GM23338 (cell line): Measurements from ENCODE around the gene USP46. TPM values are rescaled to one million over a fixed set of nuclear protein-coding genes. Genes with fewer than 3 reads are reported as not detected.

ENCODE experiments used
- ATAC-seq: fragments of 200-7000 bp; cut with Tn5 transposase; 3 replicates; pipeline ENCODE4 v1.9.1; 2020
- DNase-seq: peaks from one replicate; pipeline ENCODE4 v3.0.0-alpha.2; 2015; ENCODE audit warnings: low spot score
- H2AFZ ChIP-seq: fragments of 200-600 bp; sonication (generic); 2 replicates; pipeline ENCODE4 v1.8.0; 2016; ENCODE audit warnings: antibody characterized with exemption, mild to moderate bottlenecking, moderate library complexity
- H3F3A ChIP-seq: fragments of 200-600 bp; sonication (generic); replicated peaks from 2 replicates; pipeline ENCODE4 v1.8.0; 2017; ENCODE audit warnings: antibody characterized with exemption, mixed run types, low read depth
- H3K27ac ChIP-seq: fragments of 200-600 bp; sonication (generic); 2 replicates; pipeline ENCODE4 v1.6.1; 2016; ENCODE audit warnings: low read depth
- H3K27me3 ChIP-seq: fragments of 200-600 bp; sonication (generic); 2 replicates; pipeline ENCODE4 v1.8.0; 2016; ENCODE audit warnings: mild to moderate bottlenecking, mixed run types, moderate library complexity; ENCODE audit not compliant: insufficient read depth
- H3K36me3 ChIP-seq: fragments of 200-600 bp; sonication (generic); 2 replicates; pipeline ENCODE4 v1.8.0; 2016; ENCODE audit warnings: mild to moderate bottlenecking; ENCODE audit not compliant: insufficient read depth
- H3K4me1 ChIP-seq: fragments of 200-600 bp; sonication (generic); 2 replicates; pipeline ENCODE4 v1.8.0; 2016; ENCODE audit warnings: mild to moderate bottlenecking, moderate library complexity; ENCODE audit not compliant: insufficient read depth
- H3K4me2 ChIP-seq: fragments of 200-600 bp; sonication (generic); 2 replicates; pipeline ENCODE4 v1.7.1; 2017; ENCODE audit warnings: mixed run types
- H3K4me3 ChIP-seq: fragments of 200-600 bp; sonication (generic); 2 replicates; pipeline ENCODE4 v1.6.1; 2016; ENCODE audit warnings: mixed run types
- H3K79me2 ChIP-seq: fragments of 200-600 bp; sonication (generic); replicated peaks from 2 replicates; pipeline ENCODE4 v1.8.0; 2017; ENCODE audit warnings: mild to moderate bottlenecking; ENCODE audit not compliant: insufficient read depth
- H3K9me2 ChIP-seq: fragments of 200-600 bp; sonication (generic); 2 replicates; pipeline ENCODE4 v1.8.0; 2017; ENCODE audit not compliant: insufficient read depth
- H4K20me1 ChIP-seq: fragments of 200-600 bp; sonication (generic); replicated peaks from 2 replicates; pipeline ENCODE4 v1.8.0; 2017; ENCODE audit warnings: mild to moderate bottlenecking; ENCODE audit not compliant: insufficient read depth
- H3K27ac Mint-ChIP-seq: 2 replicates; pipeline ENCODE4 v1.8.0; 2020; ENCODE audit warnings: inconsistent platforms, mild to moderate bottlenecking, moderate library complexity, mixed read lengths
- H3K27me3 Mint-ChIP-seq: 3 replicates; pipeline ENCODE4 v1.8.0; 2022; ENCODE audit warnings: low read depth, mild to moderate bottlenecking, moderate library complexity, mixed read lengths, inconsistent platforms; ENCODE audit not compliant: insufficient read depth, poor library complexity
- H3K36me3 Mint-ChIP-seq: 3 replicates; pipeline ENCODE4 v1.8.0; 2021; ENCODE audit warnings: low read depth, mild to moderate bottlenecking, inconsistent platforms, moderate library complexity, mixed read lengths
- H3K4me1 Mint-ChIP-seq: 3 replicates; pipeline ENCODE4 v1.8.0; 2020; ENCODE audit warnings: mild to moderate bottlenecking, inconsistent platforms, mixed read lengths
- H3K4me3 Mint-ChIP-seq: 3 replicates; pipeline ENCODE4 v1.8.0; 2021; ENCODE audit warnings: moderate library complexity, mild to moderate bottlenecking, inconsistent platforms, mixed read lengths
- H3K9me3 Mint-ChIP-seq: 3 replicates; pipeline ENCODE4 v1.8.0; 2020; ENCODE audit warnings: moderate library complexity, mild to moderate bottlenecking, inconsistent platforms, mixed read lengths
- CREB1 ChIP-seq: fragments of 250-450 bp; sonication (Bioruptor Pico); IDR thresholded peaks from 2 replicates; pipeline ENCODE4 v1.5.0; 2020; ENCODE audit warnings: low read depth, mild to moderate bottlenecking, moderate library complexity
- CTCF ChIP-seq, 2 experiments: fragments of 200-600 bp in 1 of 2; sonication (generic) in 1 of 2; conservative IDR thresholded peaks; 2 replicates each; pipeline versions ENCODE4 v1.5.1 to v1.6.1; 2016 to 2017; ENCODE audit warnings: antibody characterized with exemption in 2 of 2, low read depth in 2 of 2, mild to moderate bottlenecking in 2 of 2, moderate library complexity in 1 of 2
- ETS1 ChIP-seq: IDR thresholded peaks from 2 replicates; pipeline ENCODE4 v1.6.1; 2016; ENCODE audit warnings: antibody characterized with exemption
- EZH2 ChIP-seq: fragments of 200-600 bp; sonication (generic); IDR thresholded peaks from one replicate; pipeline ENCODE4 v1.8.0; 2017; ENCODE audit warnings: antibody characterized with exemption, mild to moderate bottlenecking, low read depth; ENCODE audit not compliant: unreplicated experiment
- EZH2phosphoT487 ChIP-seq: fragments of 200-600 bp; sonication (generic); IDR thresholded peaks from one replicate; pipeline ENCODE4 v1.8.1; 2018; ENCODE audit warnings: antibody characterized with exemption; ENCODE audit not compliant: unreplicated experiment
- JUNB ChIP-seq: IDR thresholded peaks from one replicate; pipeline ENCODE4 v1.6.1; 2016; ENCODE audit warnings: antibody characterized with exemption; ENCODE audit not compliant: unreplicated experiment
- NANOG ChIP-seq: IDR thresholded peaks from 2 replicates; pipeline ENCODE4 v1.6.1; 2016; ENCODE audit warnings: antibody characterized with exemption, borderline replicate concordance
- POLR2AphosphoS5 ChIP-seq: IDR thresholded peaks from 2 replicates; pipeline ENCODE4 v1.6.1; 2016; ENCODE audit warnings: antibody characterized with exemption, low read depth
- REST ChIP-seq: IDR thresholded peaks from one replicate; pipeline ENCODE4 v1.6.1; 2018; ENCODE audit warnings: antibody characterized with exemption; ENCODE audit not compliant: unreplicated experiment
- STAT1 ChIP-seq: IDR thresholded peaks from one replicate; pipeline ENCODE4 v1.6.1; 2016; ENCODE audit warnings: antibody characterized with exemption; ENCODE audit not compliant: unreplicated experiment
- ZNF114 ChIP-seq: fragments of 250-450 bp; sonication (Bioruptor Pico); IDR thresholded peaks from 2 replicates; pipeline ENCODE4 v1.5.0; 2020; ENCODE audit warnings: mild to moderate bottlenecking, moderate library complexity
- ZNF331 ChIP-seq: fragments of 250-450 bp; sonication (Bioruptor Pico); IDR thresholded peaks from 2 replicates; pipeline ENCODE4 v1.5.0; 2020; ENCODE audit warnings: low read depth, mild to moderate bottlenecking, moderate library complexity
- ZNF462 ChIP-seq: fragments of 250-450 bp; sonication (Bioruptor Pico); IDR thresholded peaks from 2 replicates; pipeline ENCODE4 v1.5.0; 2020; ENCODE audit warnings: mild to moderate bottlenecking, moderate library complexity
- polyA plus RNA-seq: library from polyadenylated mRNA; unstranded; fragments of >200 nt; fragmentation: Nextera tagmentation; extraction: Ambion mirVana; gene quantifications from 2 replicates; pipeline ENCODE4 v1.2.1, GENCODE V29; 2016
- total RNA-seq: library from RNA; depleted of rRNA; stranded (reverse); fragments of >200 nt; shearing (Covaris generic); gene quantifications from 2 replicates; pipeline ENCODE4 v1.2.3, GENCODE V29; 2014

Gene USP46
- total and polyA plus RNA-seq, 2 experiments from 2014 or later = 40.5 to 59.4 TPM

- Mint-ChIP-seq H3K4me3 (no peak overlapping the region), H3K27me3 (peaks cover 7% of the 10 kb centered on the region), H3K4me1 (peaks cover 27% of the 10 kb centered on the region), H3K27ac (no peak overlapping the region), H3K9me3 (no peaks in the 10 kb centered on the region; the same call in 2 of the 3 replicates), H3K36me3 (peaks cover 18% of the 10 kb centered on the region)
- Histone ChIP-seq H3K9me2 (no peaks in the 10 kb centered on the region), H3F3A (no peaks in the 10 kb centered on the region), H3K4me2 (no peak overlapping the region), H3K4me1 (peaks cover 18% of the 10 kb centered on the region), H4K20me1 (no peaks in the 10 kb centered on the region), H2AFZ (no peak overlapping the region), H3K27ac (0 out of 2 replicates have a peak overlapping the region, but pooled peaks have one; percentile 26), H3K79me2 (no peaks in the 10 kb centered on the region), H3K4me3 (no peak overlapping the region), H3K36me3 (no peaks in the 10 kb centered on the region), H3K27me3 (no peaks in the 10 kb centered on the region)
- DNase-seq = no peak
- TF ChIP-seq ZNF331 (CRISPR knock-in tag) = no peak
- no peak for TF ChIP-seq ETS1
- no peak for TF ChIP-seq CTCF (conservative IDR thresholded peaks at IDR 0.05; ENCODE audit: low read depth in 2 of 2)
- TF ChIP-seq STAT1 = no peak
- TF ChIP-seq NANOG = no peak
- TF ChIP-seq ZNF114 (CRISPR knock-in tag) = no peak
- no peak for TF ChIP-seq EZH2
- no peak for TF ChIP-seq JUNB
- TF ChIP-seq CREB1 (CRISPR knock-in tag) = no peak
- TF ChIP-seq ZNF462 = no peak
- no peak; the same call in 1 of the 2 replicates for TF ChIP-seq POLR2AphosphoS5
- TF ChIP-seq REST = no peak
- no peak for TF ChIP-seq EZH2phosphoT487
- no peak for ATAC-seq
Measured at GRCh38 chr4:52588771-52589591, 70.1 kb downstream of the USP46 start.
